ENCODE data around the gene TRIM45.
A peak's percentile ranks its signal among the peaks of the same experiment; 100 is the strongest.
"Not testable (repeated sequence)": the region's sequence is repeated elsewhere in the genome, so short reads cannot be mapped to it uniquely, and the experiment has no call there.

TRIM45 gene, protein sequence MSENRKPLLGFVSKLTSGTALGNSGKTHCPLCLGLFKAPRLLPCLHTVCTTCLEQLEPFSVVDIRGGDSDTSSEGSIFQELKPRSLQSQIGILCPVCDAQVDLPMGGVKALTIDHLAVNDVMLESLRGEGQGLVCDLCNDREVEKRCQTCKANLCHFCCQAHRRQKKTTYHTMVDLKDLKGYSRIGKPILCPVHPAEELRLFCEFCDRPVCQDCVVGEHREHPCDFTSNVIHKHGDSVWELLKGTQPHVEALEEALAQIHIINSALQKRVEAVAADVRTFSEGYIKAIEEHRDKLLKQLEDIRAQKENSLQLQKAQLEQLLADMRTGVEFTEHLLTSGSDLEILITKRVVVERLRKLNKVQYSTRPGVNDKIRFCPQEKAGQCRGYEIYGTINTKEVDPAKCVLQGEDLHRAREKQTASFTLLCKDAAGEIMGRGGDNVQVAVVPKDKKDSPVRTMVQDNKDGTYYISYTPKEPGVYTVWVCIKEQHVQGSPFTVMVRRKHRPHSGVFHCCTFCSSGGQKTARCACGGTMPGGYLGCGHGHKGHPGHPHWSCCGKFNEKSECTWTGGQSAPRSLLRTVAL

DNA sequence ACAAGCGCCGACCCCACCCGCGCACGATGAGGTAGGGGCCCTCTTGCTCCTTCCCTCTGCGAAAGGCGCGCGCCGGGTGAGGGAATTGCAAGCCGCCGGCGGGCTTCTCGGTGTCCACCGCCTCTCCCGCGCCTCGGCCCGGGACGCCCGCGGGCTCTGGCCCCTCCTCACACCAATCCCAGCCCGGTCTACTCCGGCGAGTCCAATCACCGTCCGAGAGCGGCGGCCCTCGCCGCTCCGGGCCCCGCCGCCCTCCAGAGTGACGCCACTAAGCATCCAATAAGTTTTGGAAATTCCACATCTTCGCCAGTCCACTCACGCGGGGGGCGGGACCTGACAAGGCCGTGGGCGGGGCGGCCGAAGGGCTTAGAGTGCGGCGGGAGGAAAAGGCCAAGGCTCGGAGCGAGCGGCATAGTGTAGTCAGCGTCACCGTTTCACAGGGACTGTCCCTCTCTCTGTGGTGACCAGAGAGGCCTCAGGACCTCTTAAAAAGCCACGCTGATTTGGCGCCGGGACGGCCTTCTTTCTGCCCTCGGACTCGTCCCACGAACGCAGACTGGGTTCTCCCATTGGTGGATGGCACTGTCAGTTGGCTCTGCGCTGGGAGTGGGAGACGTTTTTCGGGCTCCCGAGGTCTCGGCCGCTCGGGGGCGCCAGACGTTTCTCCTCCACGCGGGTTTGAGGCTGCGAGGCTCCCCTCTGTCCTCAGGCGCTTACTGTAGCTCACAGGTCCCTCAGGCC, at the start of gene TRIM45:
Gene TRIM45 (minus strand): TSS at position 161 of the 741 bp plus-strand sequence. CDS start 548 bp downstream, outside the sequence.
- peak; percentile 87 for DNase-seq

DNA sequence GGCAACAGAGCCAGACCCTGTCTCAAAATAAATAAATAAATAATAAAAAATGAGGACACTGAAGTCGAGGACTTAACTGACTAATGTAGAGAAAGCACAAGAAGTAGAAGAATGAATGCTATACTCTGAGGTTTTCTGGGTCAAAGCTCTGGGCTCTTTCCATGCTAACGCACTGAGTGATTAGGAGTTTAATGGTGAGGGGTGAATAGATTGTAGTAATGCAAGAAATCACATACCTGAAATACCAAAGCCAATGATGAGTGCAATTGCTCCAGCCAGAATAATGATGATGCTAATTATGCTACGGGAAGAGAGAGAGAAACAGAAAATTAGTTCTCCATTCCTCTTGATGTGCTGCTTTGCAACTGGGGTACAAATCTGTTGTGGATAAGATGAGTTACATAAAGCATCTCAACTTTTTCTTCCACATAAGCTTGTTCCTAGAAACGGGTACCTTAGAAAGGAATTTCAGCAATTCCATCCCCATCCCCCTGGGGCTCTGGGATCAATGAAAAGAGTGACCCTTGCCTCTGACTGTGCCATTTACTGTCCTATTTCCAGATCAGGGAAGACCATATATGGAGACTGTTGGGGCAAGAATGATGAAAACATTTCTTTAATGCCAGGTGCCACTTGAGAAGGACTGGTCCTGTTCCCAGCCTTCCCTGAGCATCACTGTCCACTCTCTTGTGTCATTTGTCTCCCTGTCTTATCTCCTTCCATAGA, 48.5 kb upstream of the TRIM45 start:
- DNase-seq = no peak

DNA sequence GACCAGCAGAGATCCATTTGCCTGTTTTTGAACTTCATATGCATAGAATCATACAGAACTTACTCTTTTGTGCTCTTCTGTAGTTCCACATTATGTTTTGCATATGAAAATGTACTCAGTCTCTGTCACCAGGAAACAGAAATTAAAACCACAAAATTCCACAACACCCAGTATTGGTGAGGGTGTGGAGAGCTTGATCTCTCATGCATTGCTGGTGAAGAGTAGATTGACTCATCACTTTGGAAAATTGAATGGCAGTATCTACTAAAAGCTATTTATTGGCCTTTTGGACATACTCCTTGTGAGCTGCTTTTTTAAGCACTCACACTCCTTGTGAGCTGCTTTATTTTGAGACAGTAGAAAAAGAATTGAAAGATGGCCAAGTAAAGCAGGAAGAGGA, 45.9 kb upstream of the TRIM45 start:
- no peak for DNase-seq

DNA sequence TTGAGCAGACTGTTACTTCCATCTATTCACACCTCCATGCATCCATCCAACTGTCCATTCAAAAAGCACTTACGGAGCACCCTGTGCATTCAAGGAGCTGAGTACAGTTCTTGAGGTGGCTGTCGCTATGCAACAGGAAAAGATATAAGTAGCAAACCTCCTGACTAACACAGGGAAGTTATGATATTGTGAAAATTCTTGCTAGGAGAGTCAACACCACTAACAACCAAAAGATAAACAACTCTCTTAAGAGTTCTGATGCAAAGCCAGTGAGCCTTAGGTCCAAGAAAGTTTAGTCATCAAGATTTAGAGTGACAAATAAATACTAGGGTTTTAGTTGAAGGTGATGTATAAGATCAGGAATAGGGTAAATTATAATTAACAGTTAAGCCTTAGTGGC, 44.5 kb upstream of the TRIM45 start:
- no peak for DNase-seq

DNA sequence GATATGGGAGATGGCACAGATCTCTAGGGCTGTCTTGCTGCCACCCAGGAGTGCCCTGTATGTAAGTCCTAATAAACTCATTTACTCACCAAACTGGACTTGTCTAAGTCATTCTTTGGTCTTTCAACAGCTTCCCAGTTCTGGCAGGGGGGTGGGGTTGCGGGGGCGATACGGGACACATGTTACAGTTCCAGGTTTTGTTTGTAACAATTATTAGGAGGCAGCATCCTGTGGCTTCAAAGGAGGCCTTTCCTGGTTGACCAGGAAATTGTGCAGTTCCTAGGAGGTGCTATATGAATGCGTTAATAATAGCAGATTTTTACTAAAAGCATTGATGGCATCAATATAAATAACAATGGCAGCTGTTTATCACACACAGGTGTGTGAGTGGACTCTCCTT, 42.7 kb upstream of the TRIM45 start:
- DNase-seq = no peak

DNA sequence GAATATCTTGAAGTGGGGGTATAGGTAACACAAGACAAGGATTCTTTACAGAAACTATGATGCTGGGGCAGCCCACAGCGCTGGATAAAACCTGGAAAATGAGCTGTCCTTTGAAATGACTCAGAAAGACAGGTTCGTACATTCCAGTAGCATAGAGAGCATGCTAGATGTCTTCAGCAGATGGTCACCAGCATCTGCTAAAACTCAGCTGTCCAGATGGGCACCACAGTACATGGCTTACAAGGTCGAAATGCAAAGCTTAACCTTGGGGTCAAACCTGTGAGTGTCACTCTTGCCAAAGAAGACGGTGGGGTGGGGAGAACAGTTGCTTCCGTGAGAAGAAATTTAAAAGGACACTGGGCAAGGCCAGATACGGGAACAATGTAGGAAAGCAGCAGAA, 41.3 kb upstream of the TRIM45 start:
- no peak for DNase-seq

DNA sequence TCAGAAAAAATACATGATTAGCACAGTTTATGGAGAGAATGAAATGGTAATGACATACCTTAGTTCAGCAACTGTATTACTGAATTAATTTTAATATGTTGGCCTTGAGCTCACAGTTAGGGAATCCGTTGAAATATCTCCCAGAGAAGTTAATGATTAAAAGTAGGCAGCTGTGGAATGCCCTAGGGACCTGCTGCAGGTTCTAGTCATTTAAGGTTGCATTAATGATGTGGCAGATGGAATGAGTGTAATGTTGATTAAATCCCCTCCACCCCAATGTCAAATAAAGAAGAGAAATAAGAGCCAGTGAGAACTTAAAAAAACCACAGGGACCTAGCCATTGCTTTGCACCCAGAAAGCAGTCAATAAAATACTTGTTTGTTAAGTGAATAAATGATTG, 40.3 kb upstream of the TRIM45 start:
- no peak for DNase-seq

DNA sequence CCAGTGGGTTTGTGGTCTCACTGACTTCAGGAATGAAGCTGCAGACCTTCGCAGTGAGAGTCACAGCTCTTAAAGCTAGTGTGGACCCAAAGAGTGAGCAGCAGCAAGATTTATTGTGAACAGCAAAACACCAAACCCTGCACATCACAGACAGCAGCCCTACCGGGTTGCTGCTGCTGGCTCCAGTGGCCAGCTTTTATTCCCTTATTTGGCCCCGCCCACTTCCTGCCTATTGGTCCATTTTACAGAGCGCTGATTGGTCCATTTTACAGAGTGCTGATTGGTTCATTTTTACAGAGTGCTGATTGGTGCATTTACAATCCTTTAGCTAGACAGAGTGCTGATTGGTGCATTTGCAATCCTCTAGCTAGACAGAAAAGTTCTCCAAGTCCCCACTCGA, 29.8 kb upstream of the TRIM45 start:
- not testable (repeated sequence) for DNase-seq

DNA sequence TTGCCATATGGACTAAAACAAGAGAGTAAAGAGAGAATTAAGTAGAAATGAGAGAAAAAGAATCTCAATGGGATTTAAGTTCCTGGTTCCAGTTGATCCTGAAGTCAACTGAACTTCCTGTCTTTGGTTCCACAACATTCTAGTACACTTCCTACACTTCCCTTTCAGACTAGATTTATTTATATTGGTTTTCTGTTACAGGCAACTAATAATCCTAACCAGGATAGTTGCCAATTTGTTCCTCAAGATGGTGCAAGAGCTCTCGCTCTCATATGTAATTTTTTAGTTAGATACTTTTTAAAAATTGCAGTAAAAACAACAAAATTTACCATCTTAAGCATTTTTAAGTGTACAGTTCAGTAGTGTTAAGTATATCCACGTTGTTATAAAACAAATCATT, 28.8 kb upstream of the TRIM45 start:
- DNase-seq = no peak

DNA sequence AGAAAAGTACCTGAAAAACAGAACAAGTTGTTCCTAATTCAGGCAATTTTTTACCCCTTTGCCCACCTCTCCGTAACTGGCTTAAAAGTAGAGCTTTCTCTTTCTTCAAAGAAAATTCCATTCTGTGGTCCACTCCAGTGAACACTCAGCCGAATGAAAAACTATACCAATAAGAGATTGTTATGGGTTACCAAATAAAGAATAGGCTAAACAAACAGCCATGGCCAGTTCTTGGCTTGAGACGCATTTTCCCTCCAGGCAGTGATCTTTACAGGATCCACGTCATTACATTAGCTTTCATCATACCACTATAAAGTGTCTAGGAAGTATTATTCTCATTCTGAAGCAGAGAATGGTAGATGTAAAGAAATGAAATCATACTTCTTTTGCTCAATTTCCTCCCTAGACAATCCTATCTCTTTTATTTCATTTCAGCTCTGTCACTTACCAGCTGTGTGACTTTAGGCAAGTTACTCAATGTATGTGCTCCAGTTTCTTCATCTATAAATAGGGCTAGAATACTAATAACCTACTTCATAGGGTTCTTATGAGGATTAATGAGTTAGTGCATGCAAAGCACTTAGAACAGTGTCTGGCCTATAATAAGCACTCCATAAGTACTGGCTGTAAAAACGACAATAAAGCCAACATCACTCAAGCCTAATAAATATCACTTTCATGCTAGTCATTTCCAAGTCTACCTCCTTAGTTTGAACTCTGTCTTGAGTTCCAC, 26.5 kb upstream of the TRIM45 start:
- no peak for DNase-seq

DNA sequence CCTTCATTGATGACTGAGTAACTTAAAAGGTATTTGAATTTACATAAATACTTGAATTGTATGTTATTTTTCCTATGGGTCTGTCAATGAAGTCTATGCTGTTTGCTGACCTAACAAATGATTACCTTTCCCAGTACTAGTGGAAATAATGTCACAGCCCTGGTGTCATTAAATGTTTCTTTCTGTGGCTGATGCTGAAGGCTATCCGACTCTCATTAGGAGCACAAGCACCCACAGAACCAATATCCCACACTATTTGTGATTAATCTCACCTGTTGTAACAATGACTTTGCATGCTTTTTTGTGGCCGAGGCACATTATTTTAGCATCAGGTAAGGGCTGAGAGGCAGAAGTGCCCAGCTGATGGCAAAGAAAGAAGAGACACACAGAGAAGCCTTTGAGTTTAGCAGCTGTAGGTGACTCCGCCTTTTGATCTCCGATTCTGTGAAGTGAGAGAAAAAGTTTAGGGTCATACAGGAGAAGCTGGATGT, 25.8 kb upstream of the TRIM45 start:
- no peak for DNase-seq

DNA sequence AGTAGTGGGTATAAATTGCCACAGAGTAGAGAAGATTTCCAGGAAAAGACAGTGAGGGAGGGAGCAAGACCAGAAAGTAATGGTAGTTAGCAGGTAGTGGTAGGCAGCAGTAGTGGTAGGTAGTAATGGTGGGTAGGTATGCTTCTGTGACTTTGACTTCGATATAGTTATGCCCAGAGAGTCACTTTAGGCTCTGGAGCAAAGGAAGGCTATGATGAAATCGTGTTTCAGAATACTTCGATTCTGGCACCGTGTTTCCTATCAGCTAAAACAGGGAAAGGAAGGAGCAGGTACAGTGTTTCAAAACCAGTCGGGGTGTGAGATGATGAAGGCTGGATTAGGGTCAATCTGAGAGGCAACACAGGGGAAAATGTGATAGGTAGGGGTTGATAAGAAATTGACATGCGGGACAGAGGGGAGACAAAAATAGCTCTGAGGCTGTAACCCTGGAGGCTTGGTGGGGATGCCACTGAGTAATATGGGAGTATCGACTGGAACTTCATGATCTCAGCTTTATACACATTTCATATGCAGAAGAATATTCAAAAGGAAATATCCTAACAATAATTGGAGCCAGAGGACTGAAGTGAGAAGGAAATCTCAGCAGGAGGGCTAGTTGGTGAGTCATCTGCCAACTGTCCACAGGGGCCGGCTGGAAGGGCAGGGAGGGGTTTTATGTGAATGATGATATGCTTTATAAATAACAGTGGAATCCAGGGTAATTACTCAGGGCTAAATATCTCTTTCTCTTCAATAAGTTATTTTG, 25.2 kb upstream of the TRIM45 start:
- no peak for DNase-seq

DNA sequence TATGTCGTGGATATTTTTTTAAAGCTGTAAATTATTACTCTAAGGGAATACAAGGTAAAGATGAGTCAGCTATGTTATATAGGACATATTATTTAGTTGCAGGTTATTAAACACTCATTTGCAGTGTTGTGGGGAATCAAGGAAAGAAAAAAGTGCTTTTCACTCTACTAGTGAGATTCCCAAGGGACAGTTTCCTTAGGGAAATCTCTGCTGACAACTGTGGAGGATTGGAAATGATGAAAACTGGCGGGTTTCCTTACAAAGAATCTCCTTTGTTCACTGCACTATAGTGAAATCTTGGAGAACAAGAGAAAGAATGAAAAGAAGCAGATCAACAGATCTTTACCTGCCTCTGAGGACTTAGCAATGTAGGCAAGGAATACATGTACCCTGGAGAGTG, 24.5 kb upstream of the TRIM45 start:
- DNase-seq = no peak

DNA sequence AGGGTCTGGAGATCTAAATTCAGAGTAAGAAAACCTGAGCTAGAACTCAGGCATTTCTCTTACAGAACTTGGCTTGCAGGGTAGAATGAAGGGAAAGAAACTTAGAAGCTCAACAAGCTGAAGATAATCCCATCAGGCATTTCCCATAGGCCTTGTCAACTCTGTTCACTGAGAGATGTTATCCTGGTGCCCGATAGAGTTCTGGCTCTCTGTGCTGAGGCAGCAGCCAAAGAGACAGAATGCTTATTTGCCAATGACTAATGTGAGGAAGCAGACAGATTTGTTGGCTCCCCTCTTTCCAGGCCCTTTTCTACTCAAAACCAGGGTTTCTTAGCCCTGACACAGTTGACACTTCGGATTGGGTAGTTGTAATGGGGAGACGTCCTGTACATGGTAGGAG, 22.3 kb upstream of the TRIM45 start:
- DNase-seq = no peak

DNA sequence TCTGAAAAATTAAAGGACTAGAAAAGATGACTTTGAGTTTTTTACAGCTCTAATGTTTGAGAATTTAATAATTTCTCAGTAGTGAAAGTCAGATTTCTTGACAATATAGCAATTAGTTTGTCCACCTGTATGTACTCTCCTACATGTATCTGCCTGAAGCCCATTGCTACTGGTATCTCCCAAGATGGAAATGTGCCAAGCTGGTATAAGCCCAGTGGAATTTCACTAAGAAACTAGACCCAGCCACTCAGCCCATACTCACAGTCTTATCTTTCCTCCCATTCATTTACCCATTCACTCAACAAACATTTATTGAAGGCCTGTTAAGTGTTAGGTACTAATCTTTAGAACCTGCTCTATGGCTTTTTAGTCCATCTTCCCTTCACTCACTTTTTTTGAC, 21.6 kb upstream of the TRIM45 start:
- DNase-seq = no peak

DNA sequence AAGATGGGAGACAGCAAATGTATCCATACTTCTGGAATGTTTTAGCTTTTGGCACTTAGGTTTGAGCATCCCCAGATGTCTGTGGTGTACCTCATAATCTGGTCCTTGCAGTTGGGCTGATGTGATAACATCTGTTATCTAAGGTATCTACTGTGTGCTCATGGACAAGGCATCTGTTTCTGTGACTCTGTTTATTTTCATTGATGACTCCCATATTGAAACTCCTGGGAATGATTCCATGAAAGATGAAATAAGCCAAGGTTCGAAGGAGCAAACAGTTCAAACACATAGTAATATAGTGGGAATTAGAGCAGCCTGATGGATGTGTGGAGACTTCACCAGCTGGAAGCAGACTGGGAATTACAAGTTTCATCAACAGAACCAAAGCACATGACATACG, 20.7 kb upstream of the TRIM45 start:
- DNase-seq = no peak

DNA sequence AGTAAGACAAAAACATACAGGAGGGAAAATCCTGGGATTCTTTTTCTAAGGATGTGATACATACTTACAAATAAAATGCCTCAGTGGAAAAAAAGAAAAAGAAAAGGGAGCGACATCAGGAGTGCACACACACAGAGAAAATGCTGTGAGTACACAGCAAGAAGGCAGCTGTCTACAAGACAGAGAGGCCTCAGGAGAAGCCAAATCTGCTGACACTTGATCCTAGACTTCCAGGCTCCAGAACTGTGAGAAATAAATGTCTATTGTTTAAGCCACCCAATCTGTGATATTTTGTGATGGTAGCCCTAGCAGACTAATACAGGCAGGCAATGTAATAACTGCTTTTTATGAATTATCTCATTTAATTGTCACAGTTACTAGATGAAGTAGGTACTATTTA, 17.0 kb upstream of the TRIM45 start:
- DNase-seq = no peak

DNA sequence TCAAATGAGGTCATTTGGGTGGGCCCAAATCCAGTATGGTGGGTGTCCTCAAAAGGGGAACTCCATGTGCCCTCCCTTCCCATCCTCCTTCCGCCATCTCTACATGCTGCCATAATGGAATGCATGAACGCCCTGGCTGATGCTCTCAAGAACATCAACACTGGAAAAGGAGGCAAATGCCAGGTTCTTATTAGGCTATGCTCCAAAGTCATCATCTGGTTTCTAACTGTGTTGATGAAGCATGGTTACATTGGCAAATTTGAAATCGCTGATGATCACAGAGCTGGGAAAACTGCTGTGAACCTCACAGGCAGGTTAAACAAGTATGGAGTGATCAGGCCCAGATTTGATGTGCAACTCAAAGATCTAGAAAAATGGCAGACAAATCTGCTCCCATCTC, 16.6 kb upstream of the TRIM45 start:
- no peak for DNase-seq

DNA sequence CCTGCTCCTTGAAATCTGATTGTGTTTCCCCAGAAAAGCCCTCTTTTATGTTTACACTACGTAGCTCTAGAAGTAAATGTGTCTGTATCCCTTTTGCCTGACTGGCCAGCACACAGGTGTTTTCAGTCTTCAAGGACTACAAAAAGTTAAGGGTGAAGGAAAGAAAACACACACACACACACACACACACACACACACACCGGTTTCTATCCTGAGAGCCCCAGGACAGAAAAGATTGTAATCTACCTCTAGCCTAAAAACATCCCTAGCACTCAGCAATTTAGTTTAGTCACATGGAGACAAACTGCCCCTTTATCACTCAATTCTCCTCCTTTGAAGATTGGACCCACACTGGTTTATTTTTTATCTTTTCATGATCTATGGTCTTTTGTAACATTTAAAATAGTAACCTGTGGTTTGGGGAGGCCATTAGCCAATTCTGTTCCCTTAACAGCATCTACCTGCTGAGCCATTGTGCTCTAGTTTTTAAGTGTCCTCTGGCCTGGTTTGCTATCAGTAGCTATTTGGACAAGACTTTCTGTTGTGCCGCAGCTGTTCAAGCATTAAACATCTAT, 15.8 kb upstream of the TRIM45 start:
- no peak for DNase-seq

DNA sequence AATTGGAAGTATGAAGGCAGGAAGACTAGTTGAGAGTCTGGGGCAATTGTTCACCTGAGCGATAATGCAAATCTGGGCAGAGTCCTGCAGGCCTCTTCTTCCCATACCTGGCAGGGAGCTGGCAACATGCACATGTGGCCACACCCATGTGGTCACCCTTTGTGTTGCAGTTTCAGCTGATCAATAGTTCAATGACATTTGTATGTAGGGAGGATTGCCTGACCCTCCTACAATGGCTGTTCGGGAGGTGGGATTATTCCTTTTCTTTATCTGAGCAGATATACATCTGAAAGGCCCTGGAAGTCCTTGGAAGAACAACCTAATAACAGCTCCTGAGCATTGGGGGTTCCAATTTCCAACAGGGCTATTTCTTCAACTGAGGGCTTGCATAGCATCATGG, 15.2 kb upstream of the TRIM45 start:
- no peak for DNase-seq

DNA sequence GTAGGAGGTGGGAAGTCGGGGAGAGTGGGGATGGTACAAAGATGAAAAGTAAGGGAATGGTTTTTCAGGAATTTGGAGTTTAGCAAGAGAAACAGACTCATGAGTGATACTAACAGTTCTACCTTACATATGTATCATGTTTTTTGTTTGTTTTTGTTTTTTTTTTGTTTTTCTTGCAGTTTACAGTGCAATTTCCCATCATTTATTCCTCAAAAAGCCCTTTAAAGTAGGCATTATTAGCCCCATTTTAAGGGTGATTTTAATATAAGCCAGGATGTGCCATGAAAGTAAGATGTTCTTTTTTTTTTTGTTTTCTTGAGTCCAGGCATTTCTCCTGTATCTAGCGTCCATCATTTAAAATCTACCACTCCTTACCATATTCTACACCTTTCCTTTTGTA, 13.8 kb upstream of the TRIM45 start:
- no peak for DNase-seq

All from RPMI8226 (cell line).